H1 (cell line): Measurements from ENCODE around the gene RTN4. TPM values are rescaled to one million over a fixed set of nuclear protein-coding genes. Genes with fewer than 3 reads are reported as not detected.

Experiments used
- CTCF ChIA-PET: fragments of 300-600 bp; sonication (Branson Sonifier 250); formaldehyde crosslinking; loops from one replicate; lab custom pipeline; 2021; ENCODE audit not compliant: partially characterized antibody; lab: Charles Lee
- POLR2A ChIA-PET: fragments of 300-600 bp; sonication (Branson Sonifier 250); formaldehyde crosslinking; loops from one replicate; lab custom pipeline; 2021; ENCODE audit warnings: inconsistent platforms; ENCODE audit not compliant: partially characterized antibody; lab: Charles Lee
- DNase-seq, 2 experiments: peaks; one replicate each; pipeline versions ENCODE4 v3.0.0 to v3.0.0-alpha.2; 2010 to 2022; ENCODE audit warnings: low spot score in 2 of 2, low read depth in 1 of 2, mixed read lengths in 1 of 2
- FAIRE-seq: peaks from 2 replicates; lab custom pipeline; 2011; peaks lifted over from hg19 to GRCh38; lab: Jason Lieb, UNC
- H2AFZ ChIP-seq: 2 replicates; pipeline ENCODE4 v1.8.1; 2012; ENCODE audit warnings: low read length, inconsistent platforms
- H2AK5ac ChIP-seq: 2 replicates; pipeline ENCODE4 v1.6.1; 2013; ENCODE audit warnings: low read depth, low read length
- H2BK120ac ChIP-seq: replicated peaks from 2 replicates; pipeline ENCODE3; 2013; ENCODE audit warnings: low read depth, low read length, inconsistent platforms
- H2BK12ac ChIP-seq: 2 replicates; pipeline ENCODE4 v1.6.1; 2013; ENCODE audit warnings: low read depth, low read length
- H2BK15ac ChIP-seq: 2 replicates; pipeline ENCODE4 v1.6.1; 2013; ENCODE audit warnings: low read length
- H2BK20ac ChIP-seq: 2 replicates; pipeline ENCODE4 v1.6.1; 2013; ENCODE audit warnings: low read length
- H2BK5ac ChIP-seq: 2 replicates; pipeline ENCODE4 v1.6.1; 2013; ENCODE audit warnings: low read depth, low read length
- H3K14ac ChIP-seq: 2 replicates; pipeline ENCODE4 v1.6.1; 2013; ENCODE audit warnings: inconsistent platforms; ENCODE audit not compliant: insufficient read length
- H3K18ac ChIP-seq: 2 replicates; pipeline ENCODE4 v1.6.1; 2013; ENCODE audit warnings: low read length; ENCODE audit errors: extremely low read depth
- H3K23ac ChIP-seq: 2 replicates; pipeline ENCODE4 v1.6.1; 2013; ENCODE audit warnings: inconsistent platforms; ENCODE audit not compliant: insufficient read length
- H3K23me2 ChIP-seq: 2 replicates; pipeline ENCODE4 v1.6.1; 2013; ENCODE audit warnings: low read depth, low read length
- H3K27ac ChIP-seq: 2 replicates; pipeline ENCODE4 v1.6.1; 2011; ENCODE audit warnings: low read depth, low read length, inconsistent platforms
- H3K27me3 ChIP-seq, 4 experiments: replicated peaks in 1 of 4; 1 replicate in 1 of 4; 2 replicates in 3 of 4; pipeline versions ENCODE4 v1.6.1 to v1.8.1; 2011 to 2013; ENCODE audit warnings: low read length in 3 of 4, mild to moderate bottlenecking in 3 of 4, inconsistent platforms in 2 of 4, mixed read lengths in 2 of 4, moderate library complexity in 1 of 4; ENCODE audit not compliant: control insufficient read depth in 3 of 4, insufficient read depth in 3 of 4; ENCODE audit errors: extremely low read depth in 1 of 4
- H3K36me3 ChIP-seq, 4 experiments: 2 replicates each; pipeline versions ENCODE4 v1.6.1 to v1.8.1; 2011 to 2013; ENCODE audit warnings: mild to moderate bottlenecking in 4 of 4, low read length in 3 of 4, moderate library complexity in 2 of 4, control low read depth in 1 of 4, inconsistent platforms in 1 of 4; ENCODE audit not compliant: insufficient read depth in 4 of 4, control insufficient read depth in 2 of 4
- H3K4ac ChIP-seq: replicated peaks from 2 replicates; pipeline ENCODE3; 2013; ENCODE audit warnings: low read length, low read depth, mixed read lengths, inconsistent platforms; ENCODE audit not compliant: insufficient read length
- H3K4me1 ChIP-seq, 4 experiments: replicated peaks in 1 of 4; 1 replicate in 1 of 4; 2 replicates in 3 of 4; pipeline versions ENCODE4 v1.6.1 to v1.8.1; 2011 to 2013; ENCODE audit warnings: low read length in 3 of 4, inconsistent platforms in 2 of 4, mixed read lengths in 1 of 4; ENCODE audit not compliant: insufficient read depth in 4 of 4, control insufficient read depth in 3 of 4
- H3K4me2 ChIP-seq, 2 experiments: 2 replicates each; pipeline versions ENCODE4 v1.6.1 to v1.8.1; 2011 to 2013; ENCODE audit warnings: low read depth in 2 of 2, low read length in 2 of 2, control low read depth in 1 of 2, inconsistent platforms in 1 of 2, mild to moderate bottlenecking in 1 of 2; ENCODE audit not compliant: insufficient read depth in 1 of 2
- H3K4me3 ChIP-seq, 4 experiments: fragments of 200-600, 300-600 bp in 1 of 4; sonication (generic), shearing (Covaris generic), sonication (Bioruptor Twin) in 1 of 4; 2 replicates each; pipeline versions ENCODE4 v1.5.1 to v1.8.1; 2011 to 2016; ENCODE audit warnings: low read length in 4 of 4, low read depth in 3 of 4, control low read depth in 2 of 4, inconsistent platforms in 2 of 4, mild to moderate bottlenecking in 2 of 4, mixed read lengths in 1 of 4, moderate library complexity in 1 of 4; ENCODE audit not compliant: insufficient read depth in 2 of 4; ENCODE audit errors: extremely low read depth in 1 of 4
- H3K56ac ChIP-seq: replicated peaks from 2 replicates; pipeline ENCODE3; 2013; ENCODE audit warnings: low read depth, mild to moderate bottlenecking, mixed read lengths, low read length, inconsistent platforms; ENCODE audit not compliant: insufficient read length
- H3K79me1 ChIP-seq: 2 replicates; pipeline ENCODE4 v1.6.1; 2013; ENCODE audit warnings: low read depth, low read length, control low read depth
- H3K79me2 ChIP-seq, 2 experiments: 2 replicates each; pipeline versions ENCODE4 v1.6.1 to v1.8.1; 2012 to 2013; ENCODE audit warnings: low read length in 2 of 2, mild to moderate bottlenecking in 2 of 2, inconsistent platforms in 1 of 2; ENCODE audit not compliant: insufficient read depth in 2 of 2, control insufficient read depth in 1 of 2
- H3K9ac ChIP-seq, 4 experiments: replicated peaks in 1 of 4; 1 replicate in 1 of 4; 2 replicates in 3 of 4; pipeline versions ENCODE4 v1.6.1 to v1.8.1; 2011 to 2013; ENCODE audit warnings: low read depth in 3 of 4, low read length in 3 of 4, control low read depth in 2 of 4, mild to moderate bottlenecking in 2 of 4, moderate library complexity in 2 of 4, inconsistent platforms in 1 of 4; ENCODE audit errors: extremely low read depth in 1 of 4
- H3K9me3 ChIP-seq, 2 experiments: 2 replicates each; pipeline versions ENCODE4 v1.6.1 to v1.8.1; 2012 to 2013; ENCODE audit warnings: mild to moderate bottlenecking in 2 of 2, moderate library complexity in 2 of 2, control low read depth in 1 of 2, inconsistent platforms in 1 of 2, low read depth in 1 of 2, low read length in 1 of 2, mixed read lengths in 1 of 2; ENCODE audit not compliant: insufficient read depth in 2 of 2
- H4K20me1 ChIP-seq, 2 experiments: replicated peaks in 1 of 2; 2 replicates each; pipeline versions ENCODE3 to v1.8.1; 2011 to 2013; ENCODE audit warnings: inconsistent platforms in 2 of 2, low read length in 2 of 2, mild to moderate bottlenecking in 1 of 2; ENCODE audit not compliant: insufficient read depth in 2 of 2, control insufficient read depth in 1 of 2
- H4K5ac ChIP-seq: 2 replicates; pipeline ENCODE4 v1.6.1; 2013; ENCODE audit warnings: low read length, low read depth, mixed read lengths, inconsistent platforms; ENCODE audit not compliant: insufficient read length
- H4K8ac ChIP-seq: 2 replicates; pipeline ENCODE4 v1.8.0; 2013; ENCODE audit warnings: mild to moderate bottlenecking, moderate library complexity, low read length, inconsistent platforms; ENCODE audit not compliant: insufficient read depth; ENCODE audit errors: extremely low read depth
- H4K91ac ChIP-seq: replicated peaks from 2 replicates; pipeline ENCODE3; 2013; ENCODE audit warnings: low read length, mixed read lengths, inconsistent platforms; ENCODE audit not compliant: insufficient read length
- JUND ChIP-seq: IDR thresholded peaks from 2 replicates; pipeline ENCODE4 v1.6.1; 2011; ENCODE audit warnings: mild to moderate bottlenecking, improper control_type of control experiment, low read length
- SP2 ChIP-seq: IDR thresholded peaks from 2 replicates; pipeline ENCODE4 v1.6.1; 2012; ENCODE audit warnings: mild to moderate bottlenecking, low read length, inconsistent platforms
- WGBS, 2 experiments: shearing (Covaris generic) in 1 of 2; methylation state at CpG; one replicate each; pipeline versions ENCODE4 v1.1.6 to v1.1.7; 2013 to 2015; ENCODE audit warnings: low lambda C conversion rate in 2 of 2, mixed read lengths in 2 of 2, inconsistent platforms in 1 of 2, low coverage in 1 of 2, missing lambda C conversion rate in 1 of 2; ENCODE audit not compliant: insufficient replicate concordance in 2 of 2, insufficient coverage in 1 of 2, insufficient read length in 1 of 2; ENCODE audit errors: extremely low coverage in 1 of 2, missing lambda C conversion rate in 1 of 2; 5-methylcytosine and 5-hydroxymethylcytosine counted together
- polyA plus RNA-seq, 7 experiments: library from polyadenylated mRNA; depleted of rRNA in 3 of 7; stranded (reverse) in 5 of 7; unstranded in 2 of 7; fragments of >200 nt in 5 of 7; fragments of 200-250 nt in 2 of 7; gene quantifications; 1 replicate in 5 of 7; 2 replicates in 1 of 7; 4 replicates in 1 of 7; pipeline versions ENCODE4 v1.2.1 to v1.2.3, GENCODE V29; 2011 to 2013; ENCODE audit warnings: missing spikeins in 2 of 7, mixed read lengths in 2 of 7
- total RNA-seq: library from RNA; stranded (reverse); fragmentation: NEBNext Ultra II Directional; extraction: Animal tissue kit (Norgen Biotek cat#: 25700); gene quantifications from 2 replicates; pipeline ENCODE4 v1.2.1, GENCODE V29; 2021

Gene RTN4
- total and polyA plus RNA-seq, 2 of the 8 experiments (the other 6 are each of a cell fraction or from before 2014, with no cell fraction given), result 179 to 242 TPM

DNA sequence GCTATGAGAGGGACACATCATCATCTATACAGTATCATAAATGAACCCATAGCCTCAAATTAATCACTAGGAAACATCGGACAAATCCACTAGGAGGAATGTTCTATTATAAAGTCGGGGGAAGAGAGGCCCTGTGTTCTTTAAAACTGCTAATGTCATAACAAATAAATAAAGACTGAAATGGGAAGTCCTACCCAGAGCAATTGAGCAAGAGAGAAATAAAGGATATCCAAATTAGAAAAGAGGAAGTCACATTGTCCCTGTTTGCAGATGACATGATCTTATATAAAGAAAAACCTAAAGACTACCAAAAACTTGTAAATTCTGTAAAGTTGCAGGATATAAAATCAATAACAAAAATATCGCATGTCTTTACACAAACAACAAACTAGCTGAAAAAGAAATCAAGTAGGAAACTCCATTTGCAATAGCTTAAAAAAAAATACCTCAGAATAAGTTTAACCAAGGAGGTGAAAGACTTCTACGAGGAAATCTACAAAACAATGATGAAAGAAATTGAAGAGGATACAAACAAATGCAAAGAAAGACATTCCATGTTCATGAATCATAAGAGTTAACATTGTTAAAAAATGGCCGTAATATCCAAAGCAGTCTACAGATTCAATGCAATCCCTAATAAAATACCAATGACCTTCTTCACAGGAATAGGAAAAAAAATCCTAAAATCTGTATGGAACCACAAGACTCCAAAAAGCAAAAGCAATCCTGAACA is 30.6 kb downstream of the RTN4 start:
- Histone ChIP-seq H3K56ac (no peak overlapping the region), H4K5ac (peak overlapping the region; percentile 71), H3K9ac (no peak overlapping the region), H3K23me2 (peaks cover 3% of the 10 kb centered on the region; the same call in 1 of the 2 replicates), H2BK15ac (no peak overlapping the region), H3K23ac (no peak overlapping the region), H3K4me2 (peak overlapping the region; percentile 6 to 30), H3K4ac (no peak overlapping the region), H3K9me3 (no peaks in the 10 kb centered on the region), H3K79me1 (peaks cover 3% of the 10 kb centered on the region; the same call in 1 of the 2 replicates), H3K4me1 (peaks cover 2 to 14% (median 12%) of the 10 kb centered on the region in 4 experiments; a peak in 5 of 7 replicates), H4K91ac (no peak overlapping the region), H3K27me3 (no peaks in the 10 kb centered on the region), H2BK5ac (no peak overlapping the region), H4K8ac (no peak overlapping the region), H2BK12ac (no peak overlapping the region), H3K14ac (no peak overlapping the region), H2AK5ac (no peak overlapping the region), H3K36me3 (no peaks in the 10 kb centered on the region), H3K4me3 (peak overlapping the region in 1 of 4 experiments; percentile 17; a peak in 1 of 8 replicates), H3K18ac (no peak overlapping the region), H3K27ac (no peak overlapping the region), H3K79me2 (peaks cover 32 to 99% of the 10 kb centered on the region in 2 experiments), H2BK120ac (no peak overlapping the region), H4K20me1 (peaks cover 8 to 21% of the 10 kb centered on the region in 2 experiments), H2BK20ac (no peak overlapping the region), H2AFZ (no peak overlapping the region)
- FAIRE-seq, result no peak
- ChIA-PET POLR2A (interaction anchor here (0.8 to 2.8 kb wide), 7 partner anchors 9 to 114 kb away, joined by 3 to 8 read pairs (median 3); no protein-coding TSS in a partner anchor), CTCF (interaction anchor here (1.1 to 2.1 kb wide), 3 partner anchors 12 to 155 kb away, joined by 3 to 5 read pairs (median 3); no protein-coding TSS in a partner anchor)
- peak; percentile 78 for TF ChIP-seq JUND
- TF ChIP-seq SP2, result no peak
- DNase-seq, result no peak
- WGBS, 2 experiments, result 30% methylated on average over 5 of the region's 5 CpGs; no CpG with 5 or more reads in 1 of the 2 experiments
